HG03439 (cell line): Measurements from ENCODE around the gene SPNS2.

ENCODE experiments used
- ATAC-seq: cut with Tn5 transposase; IDR thresholded peaks from one replicate; pipeline ENCODE4 v1.9.1; 2021; ENCODE audit warnings: mild to moderate bottlenecking, moderate library complexity; ENCODE audit not compliant: unreplicated experiment

Gene SPNS2

DNA sequence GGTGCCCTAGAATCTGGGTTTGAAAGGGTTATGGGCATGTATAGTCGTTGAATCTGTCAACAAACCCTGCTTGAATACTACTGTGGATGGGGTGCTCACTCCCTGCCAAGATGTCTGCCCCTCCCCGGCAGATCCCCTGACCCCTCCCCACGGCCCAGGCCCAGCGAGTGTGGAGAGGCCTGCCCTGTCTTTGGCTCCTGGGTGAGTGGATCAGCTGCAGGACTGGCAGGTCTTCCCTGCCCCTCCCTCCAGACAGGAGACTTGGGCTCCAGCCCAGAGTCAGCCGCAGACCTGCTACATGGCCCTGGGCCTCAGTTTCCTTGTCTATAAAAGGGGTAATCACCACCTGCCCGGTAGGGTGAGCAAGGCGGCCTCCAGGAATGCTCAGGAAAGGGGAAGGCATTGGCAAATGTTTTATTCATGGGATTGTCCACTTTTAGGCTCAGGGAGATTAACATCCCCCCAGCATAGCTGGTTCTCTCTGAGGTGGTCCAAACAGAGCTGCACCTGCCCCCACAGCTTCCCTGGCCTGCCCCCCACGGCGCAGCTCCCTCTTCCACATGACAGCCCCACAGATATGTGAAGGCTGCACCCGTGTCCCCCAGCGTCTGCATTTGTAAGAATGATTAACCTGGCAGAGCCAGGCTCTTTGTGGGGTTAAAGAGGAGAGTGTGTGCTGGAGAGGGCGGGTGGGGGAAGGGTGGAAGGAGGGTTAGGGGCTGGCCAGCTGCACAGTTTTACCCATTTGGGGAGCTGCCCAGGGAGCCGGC, 18.5 kb upstream of the SPNS2 start:
- no peak for ATAC-seq

- ATAC-seq: no peak
These were observed 17.5 kb upstream of the SPNS2 start for GRCh38 chr17:4480929-4481898.

- ATAC-seq: no peak
These were observed 16.2 kb upstream of the SPNS2 start for GRCh38 chr17:4482338-4483011.

- ATAC-seq: no peak
These were observed 15.5 kb upstream of the SPNS2 start for GRCh38 chr17:4483012-4483840.

GRCh38 chr17:4485676-4486646, 12.7 kb upstream of the SPNS2 start:
- no peak for ATAC-seq

DNA sequence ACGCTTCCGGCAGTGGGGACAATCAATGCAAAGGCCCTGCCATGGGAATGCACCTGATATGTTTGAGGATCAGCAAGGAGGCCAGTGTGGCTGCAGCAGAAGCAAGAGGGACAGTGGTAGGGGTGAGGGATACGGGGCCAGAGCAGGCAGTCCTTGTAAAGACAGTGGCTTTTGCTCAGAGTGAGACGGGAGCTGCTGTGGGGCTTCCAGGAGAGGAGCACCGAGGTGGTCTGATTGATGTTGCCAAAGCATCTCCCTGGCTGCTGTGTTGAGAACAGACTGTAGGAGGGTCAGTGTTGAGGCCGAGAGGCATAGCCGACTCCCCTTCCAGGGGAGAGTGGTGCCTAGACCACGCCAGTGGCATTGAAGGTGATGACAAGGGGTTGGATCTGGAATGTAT, 11.4 kb upstream of the SPNS2 start:
- ATAC-seq: no peak

GRCh38 chr17:4487820-4488716, 10.6 kb upstream of the SPNS2 start:
- ATAC-seq: no peak

- no peak for ATAC-seq
These were observed 9.6 kb upstream of the SPNS2 start for GRCh38 chr17:4488989-4489595.

DNA sequence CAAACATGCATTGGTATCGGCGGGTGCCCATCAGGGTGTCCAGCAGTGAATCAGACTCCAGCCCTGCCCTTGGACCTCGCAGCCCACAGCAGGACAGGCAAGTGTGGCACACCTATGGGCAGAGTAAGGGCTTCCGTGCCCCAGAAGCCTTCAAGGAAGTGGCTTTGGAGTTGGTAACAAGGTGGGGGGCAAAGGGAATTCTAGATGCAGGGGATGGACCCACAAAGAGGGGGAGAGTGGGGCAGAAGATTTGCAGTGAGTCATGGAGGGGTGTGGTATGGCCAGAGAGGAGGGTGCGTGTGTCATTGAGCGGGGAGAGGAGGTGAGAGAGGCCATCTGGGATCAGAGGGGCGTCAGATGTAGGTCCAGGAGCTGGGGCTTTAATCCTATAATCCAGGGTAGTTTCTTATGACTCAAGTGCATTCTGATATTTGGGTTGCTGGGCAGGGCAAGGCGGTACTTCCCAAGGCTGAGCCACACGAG, 8.5 kb upstream of the SPNS2 start:
- no peak for ATAC-seq

DNA sequence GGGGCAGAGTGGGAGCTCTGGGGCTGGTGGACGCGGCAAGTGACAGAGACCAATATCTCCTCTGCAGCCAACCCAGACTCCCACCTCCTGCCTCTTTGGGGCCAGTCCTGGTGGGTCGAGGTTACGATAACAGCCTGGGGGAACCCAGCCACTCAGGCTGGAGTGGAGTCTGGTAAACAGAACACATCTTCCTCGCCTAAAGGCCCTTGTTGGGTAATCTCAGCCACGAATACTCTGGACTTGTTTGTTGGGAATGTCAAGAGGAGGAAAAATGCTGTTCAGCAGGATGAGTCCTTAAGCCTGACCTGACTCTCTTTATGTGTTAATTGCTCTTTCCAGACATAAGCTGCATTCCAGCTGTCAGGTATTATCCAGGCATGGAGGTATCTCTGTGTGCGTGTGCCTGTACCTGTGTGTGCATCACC, 8.0 kb upstream of the SPNS2 start:
- ATAC-seq: no peak

DNA sequence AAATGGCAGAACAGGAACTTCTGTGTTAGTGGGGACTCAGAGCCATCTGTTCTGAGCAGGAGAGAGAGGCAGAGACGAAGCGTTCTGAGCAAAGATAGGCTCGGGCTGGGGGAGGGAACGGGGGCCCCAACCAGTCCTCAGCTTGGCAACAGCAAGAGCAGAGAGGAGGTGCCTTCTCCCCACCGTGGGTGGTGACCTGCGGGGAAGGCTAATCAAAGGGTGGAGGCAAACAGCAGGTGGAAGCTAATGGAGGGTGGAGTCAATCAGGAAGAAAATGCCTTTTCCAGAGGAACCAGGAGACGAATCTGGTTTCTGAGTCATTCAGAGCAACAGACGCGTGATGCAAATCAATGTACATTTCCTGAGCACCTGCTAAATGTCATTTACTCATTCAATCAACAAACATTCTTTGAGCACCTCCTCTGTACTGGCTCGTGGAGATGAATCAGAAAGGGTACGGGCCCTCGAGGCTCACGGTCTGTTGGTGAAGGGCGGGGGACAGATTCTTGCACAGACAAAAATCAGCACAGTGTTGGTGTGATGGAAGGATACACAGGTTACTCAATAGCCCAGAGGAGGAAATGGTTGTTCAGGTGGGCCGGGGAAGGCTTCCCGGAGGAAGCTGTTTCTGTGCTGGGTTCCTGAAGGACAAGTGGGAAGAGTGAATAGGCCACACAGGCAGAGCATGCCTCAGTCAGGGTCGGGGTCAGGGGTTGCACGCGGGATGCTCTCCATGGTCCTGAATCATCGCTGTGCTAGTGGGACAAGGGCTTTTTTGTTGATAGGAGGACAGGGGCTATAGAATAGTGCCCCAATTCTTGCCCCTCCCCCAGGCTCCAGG, 5.7 kb upstream of the SPNS2 start:
- no peak for ATAC-seq

DNA sequence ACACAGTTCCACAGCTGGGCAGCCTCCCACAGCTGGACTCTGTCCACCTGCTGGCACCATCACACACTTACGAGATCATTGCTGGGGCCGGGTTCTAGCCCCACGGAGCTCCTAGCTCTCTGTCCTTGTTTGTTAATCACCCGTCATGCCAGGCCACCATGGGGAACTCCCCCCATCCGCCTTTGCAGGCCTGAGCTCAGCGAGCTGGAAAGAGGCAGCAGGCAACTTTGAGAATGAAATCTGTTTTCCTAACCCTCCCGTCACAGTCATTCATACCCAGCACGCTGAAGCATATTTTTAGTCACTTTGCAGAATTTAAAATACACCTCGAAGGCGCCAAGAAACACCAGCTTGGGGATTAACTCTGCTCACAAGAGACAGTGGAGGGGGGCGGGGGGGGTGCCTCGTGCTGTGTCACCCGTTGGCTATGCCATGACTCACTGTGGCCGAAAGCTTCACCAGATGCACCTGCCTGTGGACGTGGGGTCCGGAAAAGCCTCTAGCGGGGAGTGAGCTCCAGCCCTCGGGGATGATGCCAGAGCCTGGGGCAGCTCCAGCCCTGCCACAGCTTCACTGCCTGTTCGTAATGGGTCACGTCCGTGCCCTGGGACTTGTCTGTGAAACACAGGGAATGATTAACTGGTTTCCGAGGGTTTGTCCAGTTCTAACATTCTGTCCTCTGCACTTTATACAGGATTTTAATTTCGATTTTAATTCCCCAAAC, 1.4 kb upstream of the SPNS2 start:
- ATAC-seq: no peak

GRCh38 chr17:4499431-4500190, 930 bp downstream of the SPNS2 start:
- no peak for ATAC-seq

GRCh38 chr17:4500191-4500571, 1.5 kb downstream of the SPNS2 start:
- no peak for ATAC-seq

GRCh38 chr17:4501295-4501949, 2.7 kb downstream of the SPNS2 start:
- ATAC-seq: no peak
